ENCODE data around the gene MPP2. TPM values are rescaled to one million over a fixed set of nuclear protein-coding genes. Genes with fewer than 3 reads are reported as not detected.
A peak's percentile ranks its signal among the peaks of the same experiment; 100 is the strongest.

MPP2 gene
- total and polyA plus RNA-seq, 2 of the 13 experiments (the other 11 are each of a cell fraction or from before 2014, with no cell fraction given): 0.20 to 1.7 TPM

DNA sequence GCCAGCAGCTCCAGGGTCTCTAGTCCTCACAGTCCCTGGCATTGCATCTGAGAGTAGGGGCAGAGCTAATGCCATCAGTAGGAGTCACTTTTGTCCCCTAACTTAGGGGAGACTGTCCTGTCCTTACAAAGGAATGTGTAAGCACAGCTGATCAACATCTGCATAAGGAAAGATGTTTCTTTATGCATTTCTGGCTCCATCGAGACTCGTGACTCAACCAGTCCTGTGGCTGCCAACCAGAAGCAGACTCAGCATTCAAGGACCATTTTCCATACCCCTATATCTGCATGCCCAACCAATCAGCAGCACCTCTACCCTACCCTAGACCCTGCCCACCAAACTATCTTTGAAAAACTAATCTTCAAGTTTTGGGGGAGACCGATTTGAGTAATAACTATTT is 8.2 kb upstream of the MPP2 start (continued):
- TF ChIP-seq AHDC1 (CRISPR knock-in tag; IDR thresholded peaks at IDR 0.05; ENCODE audit: borderline replicate concordance) (no peak), KDM3A (CRISPR knock-in tag; IDR thresholded peaks at IDR 0.05; ENCODE audit: low read depth) (no peak), NFE2L2 (IDR thresholded peaks at IDR 0.05; ENCODE audit: low read length) (no peak), SNAPC2 (CRISPR knock-in tag; IDR thresholded peaks at IDR 0.05) (no peak), NCOA1 (CRISPR knock-in tag; IDR thresholded peaks at IDR 0.05) (no peak), ZNF430 (CRISPR knock-in tag; IDR thresholded peaks at IDR 0.05) (no peak), ZNF10 (CRISPR knock-in tag; IDR thresholded peaks at IDR 0.05; ENCODE audit: borderline replicate concordance, low read depth) (no peak)

DNA sequence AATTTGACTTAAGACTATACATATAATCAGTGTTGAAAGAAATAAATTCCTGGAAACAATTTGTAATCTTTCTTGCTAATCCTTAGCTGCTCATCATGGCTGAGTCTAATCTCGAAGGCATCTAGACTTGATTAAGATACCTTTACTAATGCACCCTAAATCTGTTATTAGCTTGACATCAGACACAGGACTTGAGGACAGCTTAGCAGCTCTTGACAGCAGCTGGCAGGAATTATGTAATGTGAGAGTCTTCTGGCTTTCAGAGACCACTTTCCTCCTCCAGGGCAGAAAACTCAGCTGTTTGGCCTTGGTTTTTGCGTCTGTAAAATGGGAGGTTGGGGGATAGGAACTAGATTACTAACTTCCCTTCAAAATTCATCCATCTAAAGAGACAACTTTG is 7.1 kb upstream of the MPP2 start:
- no peaks in the 10 kb centered on the region for H3K36me3 ChIP-seq (replicated peaks in 1 of 2; ENCODE audit: control insufficient read depth in 1 of 2, insufficient read depth in 2 of 2, low read length in 2 of 2)
- intact Hi-C loops (cut with micrococcal nuclease; ENCODE audit: unreplicated experiment) (no loop called here), in situ Hi-C loops (cut with HindIII; ENCODE audit: extremely low pct_ligation_motif_present, low pct_unique_long_range_greater_than_20kb) (no loop called here)
- H2AFZ ChIP-seq (ENCODE audit: low read length): no peak overlapping the region
- DNase-seq (ENCODE audit: low spot score) (no peak), FAIRE-seq (no peak), ATAC-seq (no peak)
- H3K9me3 ChIP-seq (ENCODE audit: low read length): no peaks in the 10 kb centered on the region
- peaks cover 4 to 65% of the 10 kb centered on the region in 2 experiments; a peak in 4 of 5 replicates for H3K27me3 ChIP-seq (ENCODE audit: control insufficient read depth in 1 of 2, insufficient read depth in 2 of 2, low read length in 2 of 2)
- H3K27ac ChIP-seq (ENCODE audit: extremely low read length, insufficient read depth, low read length): no peak overlapping the region
- H4K20me1 ChIP-seq (ENCODE audit: insufficient read depth, low read length): no peaks in the 10 kb centered on the region
- TF ChIP-seq TMF1 (CRISPR knock-in tag; IDR thresholded peaks at IDR 0.05; ENCODE audit: low read depth) (no peak), ZNF629 (CRISPR knock-in tag; conservative IDR thresholded peaks at IDR 0.05) (peak; percentile 25; the same call in 1 of the 2 replicates)
- H3K4me1 ChIP-seq (ENCODE audit: insufficient read depth, low read length): no peaks in the 10 kb centered on the region
- no peak overlapping the region for H3K4me2 ChIP-seq (ENCODE audit: low read depth, low read length)
- ChIA-PET CTCF (ENCODE audit: low intra/inter-chr PET ratio, low total read pairs) (no interaction called here), POLR2A (no interaction called here)
- no peak overlapping the region for H3K4me3 ChIP-seq (replicated peaks in 1 of 3; ENCODE audit: insufficient read depth in 1 of 3, low read depth in 2 of 3, low read length in 3 of 3)
- no TSS peak for BruUV-seq (replicated peaks)
- 0% methylated on average over 2 of the region's 2 CpGs for WGBS (ENCODE audit: low lambda C conversion rate)
- H3K9ac ChIP-seq (ENCODE audit: insufficient read depth, low read depth, low read length): no peak overlapping the region
- no peaks in the 10 kb centered on the region for H3K79me2 ChIP-seq (ENCODE audit: insufficient read depth, low read length)

Measured in HepG2 (cell line).